ENCODE data around the gene CDK18. TPM values are rescaled to one million over a fixed set of nuclear protein-coding genes. Genes with fewer than 3 reads are reported as not detected.
"Not testable (repeated sequence)": the region's sequence is repeated elsewhere in the genome, so short reads cannot be mapped to it uniquely, and the experiment has no call there.

The CDK18 gene
- polyA plus RNA-seq, 1 experiment = 0.36 TPM

DNA sequence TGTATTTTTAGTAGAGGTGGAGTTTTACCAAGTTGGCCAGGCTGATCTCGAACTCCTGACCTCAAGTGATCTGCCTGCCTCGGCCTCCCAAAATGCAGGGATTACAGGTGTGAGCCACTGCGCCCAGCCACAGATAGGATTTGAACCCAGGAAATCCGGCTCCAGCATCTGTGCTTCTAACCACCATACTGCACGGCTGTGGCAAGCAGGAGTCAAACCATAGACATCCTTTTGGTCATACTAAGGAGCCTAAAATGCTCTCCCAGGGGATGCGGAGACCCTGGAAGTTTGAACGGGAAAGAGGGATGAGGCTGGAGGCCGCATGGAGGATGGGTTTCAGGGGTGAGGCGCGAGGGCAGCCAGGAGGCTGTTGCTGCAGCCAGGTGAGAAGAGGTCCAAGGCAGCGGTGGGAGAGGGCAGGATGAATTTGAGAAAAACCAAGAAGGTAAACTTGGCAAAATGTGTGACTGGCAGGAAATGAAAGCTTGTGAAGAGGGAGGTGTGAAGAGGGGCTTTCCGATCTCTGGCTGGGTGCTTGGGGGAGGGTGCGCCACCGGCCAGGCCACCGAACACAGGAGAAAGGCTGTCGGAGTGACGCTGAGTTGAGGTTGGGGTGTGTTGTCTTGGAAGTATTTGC lies 24.0 kb upstream of the CDK18 start:
- ChIA-PET POLR2A (no interaction called here), CTCF (interaction anchor here (0.6 to 1.6 kb wide), 4 partner anchors 42 to 207 kb away, joined by 3 to 5 read pairs (median 4); no protein-coding TSS in a partner anchor)
- Histone ChIP-seq H3K27ac (ENCODE audit: low read depth, low read length) (no peak overlapping the region), H3K27me3 (ENCODE audit: control insufficient read depth, insufficient read depth, low read length) (peaks cover 47% of the 10 kb centered on the region), H3K4me3 (ENCODE audit: low read depth, low read length) (no peak overlapping the region), H3K9me3 (ENCODE audit: control insufficient read depth, insufficient read depth, low read length) (no peaks in the 10 kb centered on the region)
- DNase-seq (ENCODE audit: low read depth, low spot score) = no peak
- no peak for TF ChIP-seq CTCF (IDR thresholded peaks at IDR 0.05; ENCODE audit: low read depth, low read length)

DNA sequence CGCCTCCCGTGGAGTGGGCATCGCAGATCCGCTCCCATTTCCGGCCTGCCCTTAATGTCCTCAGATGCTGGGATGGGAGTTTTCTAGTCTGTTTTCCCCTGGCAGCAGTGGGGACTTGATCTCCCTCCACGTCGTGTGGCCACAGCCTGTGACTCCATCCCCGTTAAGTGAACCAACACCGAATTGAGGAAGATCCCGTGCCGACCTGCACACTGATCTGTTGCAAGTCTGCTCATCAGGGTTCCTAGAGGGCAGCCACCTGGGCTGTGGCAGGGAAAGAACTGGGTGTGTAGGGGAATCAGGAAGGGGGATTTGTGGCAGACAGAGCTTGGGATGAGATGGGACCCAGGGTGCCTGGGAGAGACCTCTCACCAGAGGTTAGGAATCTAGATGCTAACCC lies 23.3 kb upstream of the CDK18 start:
- Histone ChIP-seq H3K27ac (ENCODE audit: low read depth, low read length) (no peak overlapping the region), H3K9me3 (ENCODE audit: control insufficient read depth, insufficient read depth, low read length) (no peaks in the 10 kb centered on the region), H3K4me3 (ENCODE audit: low read depth, low read length) (no peak overlapping the region), H3K27me3 (ENCODE audit: control insufficient read depth, insufficient read depth, low read length) (peaks cover 47% of the 10 kb centered on the region)
- ChIA-PET CTCF (interaction anchor here (6.8 to 16.0 kb wide), 2 partner anchors 44 to 145 kb away, joined by 85 to 427 read pairs; no protein-coding TSS in a partner anchor), POLR2A (no interaction called here)
- TF ChIP-seq CTCF (IDR thresholded peaks at IDR 0.05; ENCODE audit: low read depth, low read length) = no peak
- DNase-seq (ENCODE audit: low read depth, low spot score) = no peak

- POLR2A ChIA-PET = no interaction called here
- H3K9me3 ChIP-seq (ENCODE audit: control insufficient read depth, insufficient read depth, low read length) = no peaks in the 10 kb centered on the region
- no peak overlapping the region for H3K27ac ChIP-seq (ENCODE audit: low read depth, low read length)
- TF ChIP-seq CTCF (IDR thresholded peaks at IDR 0.05; ENCODE audit: low read depth, low read length) = no peak
- no peak overlapping the region for H3K4me3 ChIP-seq (ENCODE audit: low read depth, low read length)
- CTCF ChIA-PET = interaction anchor here (6.8 to 16.0 kb wide), 3 partner anchors 44 to 145 kb away, joined by 85 to 427 read pairs (median 165); partner anchors contain the start of gene KLHDC8A
- peaks cover 47% of the 10 kb centered on the region for H3K27me3 ChIP-seq (ENCODE audit: control insufficient read depth, insufficient read depth, low read length)
- DNase-seq (ENCODE audit: low read depth, low spot score) = no peak
Measured at GRCh38 chr1:205481629-205482151, 22.8 kb upstream of the CDK18 start.

GRCh38 chr1:205482587-205482986 lies 21.9 kb upstream of the CDK18 start:
- POLR2A ChIA-PET; DNase-seq (ENCODE audit: low read depth, low spot score); H3K9me3 ChIP-seq (ENCODE audit: control insufficient read depth, insufficient read depth, low read length); H3K27ac ChIP-seq (ENCODE audit: low read depth, low read length); H3K4me3 ChIP-seq (ENCODE audit: low read depth, low read length): not testable (repeated sequence)
- H3K27me3 ChIP-seq (ENCODE audit: control insufficient read depth, insufficient read depth, low read length) = peaks cover 43% of the 10 kb centered on the region
- CTCF ChIA-PET = interaction anchor here (6.8 to 16.0 kb wide), 3 partner anchors 43 to 146 kb away, joined by 85 to 427 read pairs (median 165); partner anchors contain the start of gene KLHDC8A

DNA sequence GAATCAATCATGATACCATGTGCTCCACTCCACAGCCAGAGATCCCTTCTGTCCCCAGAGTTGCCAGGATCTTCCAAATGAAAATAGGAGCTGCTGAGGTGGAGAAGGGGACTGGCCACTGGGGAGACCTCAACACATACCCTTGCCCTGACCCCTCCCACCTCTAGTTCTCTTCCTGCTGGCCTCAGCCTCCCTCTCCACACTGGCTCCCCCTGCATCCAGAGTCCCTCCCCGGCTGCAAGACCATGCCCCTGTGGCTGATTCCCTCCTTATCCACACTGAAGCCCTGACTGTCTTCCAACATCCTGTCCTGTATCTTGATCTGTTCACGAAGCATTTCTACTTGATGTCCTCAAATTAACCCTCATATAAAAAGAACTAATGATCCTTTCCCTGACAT lies 21.1 kb upstream of the CDK18 start:
- H3K27me3 ChIP-seq (ENCODE audit: control insufficient read depth, insufficient read depth, low read length) = peaks cover 43% of the 10 kb centered on the region
- ChIA-PET POLR2A (no interaction called here), CTCF (interaction anchor here (0.6 to 16.0 kb wide), 6 partner anchors 10 to 147 kb away, joined by 4 to 427 read pairs (median 80); partner anchors contain the start of gene KLHDC8A)
- no peak for DNase-seq (ENCODE audit: low read depth, low spot score)
- no peak overlapping the region for H3K4me3 ChIP-seq (ENCODE audit: low read depth, low read length)
- no peaks in the 10 kb centered on the region for H3K9me3 ChIP-seq (ENCODE audit: control insufficient read depth, insufficient read depth, low read length)
- no peak for TF ChIP-seq CTCF (IDR thresholded peaks at IDR 0.05; ENCODE audit: low read depth, low read length)
- H3K27ac ChIP-seq (ENCODE audit: low read depth, low read length) = no peak overlapping the region

All from AG04450 (cell line).